IMR-90 (cell line): ENCODE results near the gene EGFR. TPM values are rescaled to one million over a fixed set of nuclear protein-coding genes. Genes with fewer than 3 reads are reported as not detected.

Experiments
- ATAC-seq: fragments of 200-7000 bp; cut with Tn5 transposase; 2 replicates; pipeline ENCODE4 v1.9.1; 2020; ENCODE audit warnings: low read depth, mild to moderate bottlenecking, moderate library complexity
- BruUV-seq: library from RNA; stranded (reverse); fragments of 400-500 nt; replicated peaks from 2 replicates; lab custom pipeline; 2021; lab: Mats Ljungman, UMichigan
- CTCF ChIA-PET: fragments of 300-600 bp; formaldehyde crosslinking; extraction: SDS; loops from one replicate; lab custom pipeline; 2021; ENCODE audit warnings: antibody characterized with exemption; lab: Yijun Ruan, JAX
- POLR2A ChIA-PET: fragments of 300-600 bp; sonication (Branson Sonifier 250); formaldehyde crosslinking; loops from one replicate; lab custom pipeline; 2022; ENCODE audit warnings: antibody characterized with exemption; ENCODE audit not compliant: unreplicated experiment; lab: Charles Lee
- DNase-seq: peaks from one replicate; pipeline ENCODE4 v3.0.0; 2013
- H2AFZ ChIP-seq: replicated peaks from 2 replicates; pipeline ENCODE3; 2013; ENCODE audit warnings: low read length, mild to moderate bottlenecking; ENCODE audit not compliant: poor library complexity
- H2AK5ac ChIP-seq: 2 replicates; pipeline ENCODE4 v1.6.1; 2013; ENCODE audit warnings: low read depth, low read length, inconsistent platforms
- H2AK9ac ChIP-seq: replicated peaks from 2 replicates; pipeline ENCODE3; 2013; ENCODE audit warnings: mild to moderate bottlenecking, low read depth, low read length, moderate library complexity; ENCODE audit not compliant: poor library complexity
- H2BK120ac ChIP-seq: 2 replicates; pipeline ENCODE4 v1.6.1; 2013; ENCODE audit warnings: low read depth, low read length, inconsistent platforms
- H2BK15ac ChIP-seq: 3 replicates; pipeline ENCODE4 v1.6.1; 2013; ENCODE audit warnings: low read depth, low read length, inconsistent platforms
- H2BK20ac ChIP-seq: 2 replicates; pipeline ENCODE4 v1.6.1; 2013; ENCODE audit warnings: low read depth, mild to moderate bottlenecking, inconsistent platforms, low read length, moderate library complexity
- H2BK5ac ChIP-seq: 2 replicates; pipeline ENCODE4 v1.6.1; 2013; ENCODE audit warnings: mild to moderate bottlenecking, low read depth, low read length, inconsistent platforms; ENCODE audit not compliant: poor library complexity, severe bottlenecking
- H3K14ac ChIP-seq: replicated peaks from 2 replicates; pipeline ENCODE4 v1.6.1; 2013; ENCODE audit warnings: low read depth, low read length, inconsistent platforms
- H3K18ac ChIP-seq: 2 replicates; pipeline ENCODE4 v1.6.1; 2013; ENCODE audit warnings: low read depth, low read length, control low read depth
- H3K23ac ChIP-seq: 2 replicates; pipeline ENCODE4 v1.6.1; 2013; ENCODE audit warnings: low read depth, low read length, inconsistent platforms
- H3K27ac ChIP-seq: 2 replicates; pipeline ENCODE4 v1.5.1; 2013; ENCODE audit warnings: mild to moderate bottlenecking, control low read depth, low read length; ENCODE audit not compliant: insufficient read depth
- H3K27me3 ChIP-seq: 2 replicates; pipeline ENCODE4 v1.6.1; 2013; ENCODE audit warnings: low read length; ENCODE audit not compliant: control insufficient read depth, insufficient read depth
- H3K36me3 ChIP-seq: 2 replicates; pipeline ENCODE4 v1.6.1; 2013; ENCODE audit warnings: low read length, mixed read lengths; ENCODE audit not compliant: control insufficient read depth, insufficient read depth
- H3K4ac ChIP-seq: 2 replicates; pipeline ENCODE4 v1.6.1; 2013; ENCODE audit warnings: low read depth, low read length, inconsistent platforms
- H3K4me1 ChIP-seq: 2 replicates; pipeline ENCODE4 v1.6.1; 2013; ENCODE audit warnings: low read length, mixed read lengths; ENCODE audit not compliant: control insufficient read depth, insufficient read depth
- H3K4me2 ChIP-seq: 2 replicates; pipeline ENCODE4 v1.6.1; 2013; ENCODE audit warnings: low read depth, mild to moderate bottlenecking, control low read depth, low read length, moderate library complexity
- H3K4me3 ChIP-seq: 2 replicates; pipeline ENCODE4 v1.5.1; 2013; ENCODE audit warnings: low read depth, mild to moderate bottlenecking, control low read depth, low read length, moderate library complexity; ENCODE audit not compliant: insufficient read depth
- H3K56ac ChIP-seq: 2 replicates; pipeline ENCODE4 v1.6.1; 2013; ENCODE audit warnings: low read length, inconsistent platforms; ENCODE audit not compliant: insufficient read depth; ENCODE audit errors: extremely low read depth
- H3K79me1 ChIP-seq, 2 experiments: 2 replicates each; pipeline ENCODE4 v1.6.1; 2013; ENCODE audit warnings: low read length in 2 of 2, inconsistent platforms in 1 of 2, low read depth in 1 of 2
- H3K9ac ChIP-seq: 2 replicates; pipeline ENCODE4 v1.6.1; 2013; ENCODE audit warnings: low read depth, low read length, control low read depth
- H3K9me1 ChIP-seq: 2 replicates; pipeline ENCODE4 v1.6.1; 2013; ENCODE audit warnings: low read length, inconsistent platforms; ENCODE audit not compliant: insufficient read depth
- H3K9me3 ChIP-seq: 2 replicates; pipeline ENCODE4 v1.6.1; 2013; ENCODE audit warnings: low read length; ENCODE audit not compliant: control insufficient read depth, insufficient read depth
- H4K20me1 ChIP-seq: 2 replicates; pipeline ENCODE4 v1.6.1; 2013; ENCODE audit warnings: low read length, inconsistent platforms; ENCODE audit not compliant: insufficient read depth
- H4K5ac ChIP-seq: 2 replicates; pipeline ENCODE4 v1.6.1; 2013; ENCODE audit warnings: mild to moderate bottlenecking, low read depth, low read length, control low read depth
- H4K8ac ChIP-seq, 2 experiments: 2 replicates each; pipeline ENCODE4 v1.6.1; 2013; ENCODE audit warnings: low read depth in 2 of 2, low read length in 2 of 2, control low read depth in 1 of 2, inconsistent platforms in 1 of 2
- H4K91ac ChIP-seq: 2 replicates; pipeline ENCODE4 v1.6.1; 2013; ENCODE audit warnings: low read depth, low read length, inconsistent platforms; ENCODE audit not compliant: insufficient read depth
- BHLHE40 ChIP-seq: fragments of 150-350 bp; IDR thresholded peaks from 2 replicates; pipeline ENCODE4 v1.6.1; 2016; ENCODE audit warnings: mild to moderate bottlenecking, low read depth, low read length
- FOS ChIP-seq: fragments of 150-350 bp; IDR thresholded peaks from 2 replicates; pipeline ENCODE4 v1.6.1; 2016; ENCODE audit warnings: low read depth, low read length
- NFE2L2 ChIP-seq: fragments of 150-350 bp; IDR thresholded peaks from 2 replicates; pipeline ENCODE4 v1.6.1; 2016; ENCODE audit warnings: low read depth, mild to moderate bottlenecking, low read length
- POLR2A ChIP-seq: IDR thresholded peaks from 2 replicates; pipeline ENCODE4 v1.6.1; 2012; ENCODE audit warnings: mild to moderate bottlenecking, low read depth, low read length
- RAD21 ChIP-seq: IDR thresholded peaks from 2 replicates; pipeline ENCODE4 v1.6.1; 2012; ENCODE audit warnings: low read length, improper control_type of control experiment
- RCOR1 ChIP-seq: IDR thresholded peaks from 2 replicates; pipeline ENCODE4 v1.6.1; 2012; ENCODE audit warnings: mild to moderate bottlenecking, low read length, improper control_type of control experiment; ENCODE audit not compliant: insufficient replicate concordance
- RFX5 ChIP-seq: IDR thresholded peaks from 2 replicates; pipeline ENCODE4 v1.8.0; 2012; ENCODE audit warnings: low read depth, mild to moderate bottlenecking, low read length, moderate library complexity
- SMC3 ChIP-seq: fragments of 150-350 bp; IDR thresholded peaks from 2 replicates; pipeline ENCODE4 v1.6.1; 2016; ENCODE audit warnings: low read depth, mild to moderate bottlenecking, antibody characterized with exemption, low read length, moderate library complexity
- WGBS, 2 experiments: methylation state at CpG; one replicate each; pipeline versions ENCODE4 v1.1.5 to v1.1.7; 2013; ENCODE audit warnings: missing lambda C conversion rate in 2 of 2; ENCODE audit not compliant: insufficient read length in 1 of 2; ENCODE audit errors: extremely low coverage in 2 of 2; 5-methylcytosine and 5-hydroxymethylcytosine counted together
- dilution Hi-C: fragments of 300-500 bp; cut with HindIII; formaldehyde crosslinking; loops from one replicate; pipeline ENCODE4 v1.14.3; 2018; ENCODE audit warnings: low sequenced_read_pairs; ENCODE audit not compliant: unreplicated experiment
- in situ Hi-C: fragments of 300-500 bp; cut with MboI; formaldehyde crosslinking; loops from 3 replicates; pipeline ENCODE4 v1.14.3; 2019; ENCODE audit warnings: low sequenced_read_pairs, inconsistent platforms, mixed read lengths
- intact Hi-C: fragments of 100-400 bp; cut with micrococcal nuclease; formaldehyde crosslinking; loops from 2 replicates; pipeline ENCODE4 v1.10.0; 2022
- polyA plus RNA-seq, 3 experiments: library from polyadenylated mRNA; depleted of rRNA; stranded (reverse); fragments of >200 nt; gene quantifications; 2 replicates each; pipeline ENCODE4 v1.2.3, GENCODE V29; 2012; ENCODE audit warnings: low replicate concordance in 1 of 3
- total RNA-seq: library from RNA; depleted of rRNA; stranded (reverse); fragments of >200 nt; gene quantifications from 2 replicates; pipeline ENCODE4 v1.2.3, GENCODE V29; 2012
- TF ChIP-seq, protein P1 (sequence below): fragments of 150-350 bp; IDR thresholded peaks from 2 replicates; pipeline ENCODE4 v1.6.1; 2017; ENCODE audit warnings: mild to moderate bottlenecking, antibody characterized with exemption, low read length, low read depth

EGFR gene
- total and polyA plus RNA-seq, 2 of the 4 experiments (the other 2 are of a cell fraction) = 36.9 to 60.4 TPM

DNA sequence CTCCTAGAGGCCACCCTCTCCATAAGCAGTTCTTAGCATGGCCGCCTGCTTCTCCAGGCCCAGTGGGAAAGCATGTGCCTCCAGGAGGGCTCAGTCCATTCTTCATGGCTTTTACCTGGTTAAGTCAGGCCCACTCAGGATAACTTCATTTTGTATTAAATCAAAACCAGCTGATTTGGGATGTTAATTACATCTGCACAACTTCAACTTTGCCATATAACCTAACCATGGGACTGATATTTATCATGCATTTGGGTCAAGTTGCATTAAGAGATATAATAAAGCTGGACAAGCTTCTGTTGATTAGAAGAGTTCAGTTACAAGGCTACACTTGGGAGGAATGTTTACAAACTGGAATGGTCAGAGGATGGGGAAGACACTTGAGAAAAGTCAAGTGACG, 65.5 kb downstream of the EGFR start:
- CTCF ChIA-PET = interaction anchor here (1.1 kb wide), 1 partner anchor 10 kb away, joined by 3 read pairs; no protein-coding TSS in a partner anchor

More for the DNA sequence above, 65.5 kb downstream of the EGFR start:
- DNase-seq (no peak), ATAC-seq (no peak)
- in situ Hi-C loops = no loop called here
- Histone ChIP-seq H3K9me3 (no peaks in the 10 kb centered on the region), H4K91ac (no peak overlapping the region; the same call in 1 of the 2 replicates), H2BK20ac (no peak overlapping the region), H2AK5ac (no peak overlapping the region), H3K23ac (peak overlapping the region; percentile 14; the same call in 1 of the 2 replicates), H4K20me1 (peaks cover 34% of the 10 kb centered on the region; the same call in 1 of the 2 replicates), H3K27me3 (no peaks in the 10 kb centered on the region), H3K9me1 (peaks cover 48% of the 10 kb centered on the region), H2AFZ (no peak overlapping the region), H3K14ac (no peak overlapping the region), H3K4me1 (peaks cover 43% of the 10 kb centered on the region), H3K4ac (no peak overlapping the region), H2BK15ac (no peak overlapping the region), H3K36me3 (peaks cover 7% of the 10 kb centered on the region), H4K8ac (no peak overlapping the region), H3K4me2 (no peak overlapping the region), H3K18ac (no peak overlapping the region), H2AK9ac (no peak overlapping the region), H3K27ac (no peak overlapping the region), H3K4me3 (no peak overlapping the region), H4K5ac (no peak overlapping the region), H3K9ac (no peak overlapping the region), H2BK5ac (no peak overlapping the region), H3K56ac (no peak overlapping the region), H2BK120ac (no peak overlapping the region), H3K79me1 (peaks cover 53 to 89% of the 10 kb centered on the region in 2 experiments)
- WGBS, 2 experiments = 100% methylated on average over 1 of the region's 2 CpGs; no CpG with 5 or more reads in 1 of the 2 experiments
- dilution Hi-C loops = no loop called here
- intact Hi-C loops = no loop called here
- no TSS peak for BruUV-seq
- POLR2A ChIA-PET = no interaction called here
- TF ChIP-seq RFX5 (no peak), BHLHE40 (no peak), RCOR1 (no peak), NFE2L2 (no peak), POLR2A (no peak), FOS (no peak), SMC3 (no peak), RAD21 (no peak)
- TF ChIP-seq, protein P1, sequence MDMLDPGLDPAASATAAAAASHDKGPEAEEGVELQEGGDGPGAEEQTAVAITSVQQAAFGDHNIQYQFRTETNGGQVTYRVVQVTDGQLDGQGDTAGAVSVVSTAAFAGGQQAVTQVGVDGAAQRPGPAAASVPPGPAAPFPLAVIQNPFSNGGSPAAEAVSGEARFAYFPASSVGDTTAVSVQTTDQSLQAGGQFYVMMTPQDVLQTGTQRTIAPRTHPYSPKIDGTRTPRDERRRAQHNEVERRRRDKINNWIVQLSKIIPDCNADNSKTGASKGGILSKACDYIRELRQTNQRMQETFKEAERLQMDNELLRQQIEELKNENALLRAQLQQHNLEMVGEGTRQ = no peak
